ENCODE measurements around the gene STYXL1.

DNA sequence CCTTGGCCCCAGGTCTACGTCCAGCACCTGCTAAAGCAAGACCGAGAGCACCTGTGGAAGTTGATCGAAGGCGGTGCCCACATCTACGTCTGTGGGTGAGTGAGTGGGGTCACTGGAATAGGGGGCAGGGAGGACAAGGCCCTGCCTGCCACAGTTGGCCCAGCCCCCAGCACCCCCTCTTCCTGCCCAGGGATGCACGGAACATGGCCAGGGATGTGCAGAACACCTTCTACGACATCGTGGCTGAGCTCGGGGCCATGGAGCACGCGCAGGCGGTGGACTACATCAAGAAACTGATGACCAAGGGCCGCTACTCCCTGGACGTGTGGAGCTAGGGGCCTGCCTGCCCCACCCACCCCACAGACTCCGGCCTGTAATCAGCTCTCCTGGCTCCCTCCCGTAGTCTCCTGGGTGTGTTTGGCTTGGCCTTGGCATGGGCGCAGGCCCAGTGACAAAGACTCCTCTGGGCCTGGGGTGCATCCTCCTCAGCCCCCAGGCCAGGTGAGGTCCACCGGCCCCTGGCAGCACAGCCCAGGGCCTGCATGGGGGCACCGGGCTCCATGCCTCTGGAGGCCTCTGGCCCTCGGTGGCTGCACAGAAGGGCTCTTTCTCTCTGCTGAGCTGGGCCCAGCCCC, 61.5 kb downstream of the STYXL1 start:
- no peak for TF ChIP-seq CTCF (IDR thresholded peaks at IDR 0.05; ENCODE audit: insufficient read depth, low read length)
- no peak for TF ChIP-seq POLR2AphosphoS5 (IDR thresholded peaks at IDR 0.05; ENCODE audit: low read depth)
- TF ChIP-seq GABPA (IDR thresholded peaks at IDR 0.05; ENCODE audit: low read depth): no peak
